Stimulated activated CD4-positive, alpha-beta T cell treated with anti-CD3 and anti-CD28 coated beads, Interleukin-15, amount 100 ng/mL, for 1 hour (primary cell): ENCODE results near the gene DIDO1.
"Not testable (repeated sequence)": the region's sequence is repeated elsewhere in the genome, so short reads cannot be mapped to it uniquely, and the experiment has no call there.

Source experiments
- DNase-seq, 2 donors: peaks; one replicate each; pipeline ENCODE4 v3.0.0-alpha.2; 2020; ENCODE audit warnings: low read depth in 1 of 2, low spot score in 1 of 2

The DIDO1 gene

GRCh38 chr20:62880935-62881661 lies 45.2 kb downstream of the DIDO1 start:
- no peak for DNase-seq

GRCh38 chr20:62880147-62880934 lies 46.0 kb downstream of the DIDO1 start:
- no peak for DNase-seq

- no peak for DNase-seq
These were observed 46.8 kb downstream of the DIDO1 start for GRCh38 chr20:62879275-62880146.

- DNase-seq, result no peak
These were observed 47.9 kb downstream of the DIDO1 start for GRCh38 chr20:62878244-62879038.

- no peak for DNase-seq
These were observed 49.1 kb downstream of the DIDO1 start for GRCh38 chr20:62876902-62877816.

GRCh38 chr20:62876501-62876901 lies 49.8 kb downstream of the DIDO1 start:
- no peak for DNase-seq

GRCh38 chr20:62875419-62876361 lies 50.6 kb downstream of the DIDO1 start:
- DNase-seq, result no peak

- DNase-seq, result no peak
These were observed 51.4 kb downstream of the DIDO1 start for GRCh38 chr20:62874964-62875344.

- DNase-seq, result not testable (repeated sequence)
These were observed 52.6 kb downstream of the DIDO1 start for GRCh38 chr20:62873681-62874031.

- DNase-seq, result no peak
These were observed 53.0 kb downstream of the DIDO1 start for GRCh38 chr20:62873280-62873679.

GRCh38 chr20:62872862-62873261 lies 53.4 kb downstream of the DIDO1 start:
- no peak for DNase-seq

- no peak for DNase-seq
These were observed 54.0 kb downstream of the DIDO1 start for GRCh38 chr20:62872184-62872847.

- DNase-seq, result no peak
These were observed 62.1 kb downstream of the DIDO1 start for GRCh38 chr20:62864207-62864606.

GRCh38 chr20:62861726-62862336 lies 64.5 kb downstream of the DIDO1 start, which contains the start of gene TCFL5:
TCFL5 (minus strand) TSS chr20:62861822; CDS start chr20:62861670, 152 bp downstream.
- peak; percentile 94 to 95 for DNase-seq

- DNase-seq, result peak in 1 of 2 donors; percentile 20
These were observed 65.2 kb downstream of the DIDO1 start for GRCh38 chr20:62860924-62861691.

- DNase-seq, result no peak
These were observed 65.8 kb downstream of the DIDO1 start for GRCh38 chr20:62860391-62860923.

- DNase-seq, result no peak
These were observed 66.6 kb downstream of the DIDO1 start for GRCh38 chr20:62859721-62860120.
